Fibroblast of the aortic adventitia (primary cell): Measurements from ENCODE around the gene VIM. TPM values are rescaled to one million over a fixed set of nuclear protein-coding genes. Genes with fewer than 3 reads are reported as not detected.

Experiments
- DNase-seq: peaks from one replicate; pipeline ENCODE4 v3.0.0-alpha.2; 2010; ENCODE audit warnings: low read depth
- H3K4me3 ChIP-seq: 2 replicates; pipeline ENCODE4 v1.5.1; 2011; ENCODE audit warnings: low read depth, mild to moderate bottlenecking, control low read depth, low read length, moderate library complexity
- CTCF ChIP-seq: IDR thresholded peaks from 2 replicates; pipeline ENCODE4 v1.5.1; 2011; ENCODE audit warnings: mild to moderate bottlenecking, low read length, control low read depth, inconsistent platforms; ENCODE audit not compliant: insufficient read depth
- total RNA-seq: library from RNA; depleted of rRNA; stranded (reverse); fragments of >200 nt; gene quantifications from 2 replicates; pipeline ENCODE4 v1.2.3, GENCODE V29; 2012; ENCODE audit warnings: low replicate concordance

The VIM gene
- total RNA-seq, 1 donor: 12,680 TPM

GRCh38 chr10:17276756-17277424 is 48.8 kb downstream of the VIM start:
- no peak for TF ChIP-seq CTCF
- no peak overlapping the region for H3K4me3 ChIP-seq

DNA sequence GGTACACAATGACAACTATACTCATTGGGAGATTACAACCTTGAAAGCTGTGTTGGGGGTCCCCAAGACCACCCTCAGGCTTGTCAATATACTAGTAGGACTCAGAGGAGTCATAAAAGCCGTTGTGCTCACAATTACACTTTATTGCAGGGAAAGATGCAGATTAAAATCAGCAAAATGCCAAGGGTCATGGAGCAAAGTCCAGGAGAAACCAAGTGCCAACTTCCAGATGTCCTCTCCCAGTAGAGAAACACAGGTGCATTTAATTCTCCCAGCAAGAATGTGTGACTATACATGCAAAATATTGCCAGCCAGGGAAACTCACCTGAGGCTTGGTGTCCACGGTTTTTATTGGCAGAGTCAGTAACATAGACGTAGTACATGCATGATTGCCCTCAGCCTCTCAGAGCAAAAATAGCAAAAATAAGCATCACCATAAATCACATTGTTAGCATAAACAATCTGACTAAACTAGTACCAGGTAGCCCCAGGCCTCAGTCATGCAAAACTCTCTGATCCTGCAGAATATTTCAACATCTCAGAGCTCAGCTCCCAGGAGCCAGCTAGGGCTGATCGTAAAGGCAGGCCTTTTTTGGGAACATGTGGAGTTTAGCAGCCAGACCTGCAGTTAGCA is 50.7 kb downstream of the VIM start:
- TF ChIP-seq CTCF: no peak
- no peak overlapping the region for H3K4me3 ChIP-seq
- DNase-seq: no peak

More at GRCh38 chr10:17276756-17277424, 48.8 kb downstream of the VIM start:
- DNase-seq: no peak

- H3K4me3 ChIP-seq: no peak overlapping the region
- DNase-seq: no peak
Measured at GRCh38 chr10:17282311-17282710, 54.3 kb downstream of the VIM start.

DNA sequence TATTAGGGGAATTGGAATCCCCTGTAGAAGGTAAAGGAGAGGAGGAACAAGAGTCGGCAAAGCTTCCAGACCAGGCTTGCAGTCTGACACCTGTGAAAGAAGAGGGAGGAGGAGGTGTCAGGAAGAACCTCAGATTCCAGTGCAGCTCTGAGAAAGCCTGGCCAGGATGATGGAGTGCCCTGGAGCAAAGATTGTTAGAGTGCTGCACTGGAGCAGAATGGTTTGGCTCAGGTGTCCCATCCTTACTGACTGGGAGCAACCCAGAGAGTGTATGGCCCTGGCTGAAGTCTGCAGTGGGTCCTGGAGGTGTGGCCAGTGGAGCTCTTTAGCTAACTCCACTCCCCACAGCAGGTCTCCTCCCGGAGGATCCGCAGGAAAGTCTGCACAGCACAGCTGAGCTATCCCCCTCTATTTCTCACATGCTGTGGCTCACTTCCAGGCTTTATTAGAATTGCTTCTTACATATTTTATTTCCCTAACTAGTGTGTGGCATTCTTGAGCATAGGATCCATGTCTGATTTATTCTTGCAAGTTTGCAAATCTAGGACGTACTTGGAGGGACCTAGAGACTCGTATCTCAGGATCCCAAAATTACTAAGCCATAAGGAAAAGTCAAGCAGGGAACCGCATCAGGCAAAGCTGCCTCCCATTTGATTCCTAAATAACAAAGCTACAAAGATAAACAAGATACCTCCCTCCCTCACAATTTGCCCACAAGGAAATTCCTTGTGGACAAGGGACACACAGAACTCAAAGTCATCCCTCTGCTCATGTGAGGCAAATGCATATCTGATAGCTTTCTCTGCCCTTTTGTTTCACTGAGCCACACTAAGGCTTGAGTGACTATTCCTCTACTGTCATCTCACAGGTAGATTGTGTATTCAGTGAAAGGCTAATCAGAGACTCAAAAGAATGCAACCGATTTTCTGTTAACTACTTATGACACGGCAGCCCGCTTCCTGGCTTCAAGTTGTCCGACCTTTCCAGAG is 58.8 kb downstream of the VIM start:
- H3K4me3 ChIP-seq: no peak overlapping the region
- no peak for DNase-seq
- no peak for TF ChIP-seq CTCF

More at GRCh38 chr10:17282311-17282710, 54.3 kb downstream of the VIM start:
- TF ChIP-seq CTCF: no peak

Other genes starting within 250 kb of the VIM start
- 3.4 and 4.2 TPM in 2 replicates for gene CUBN, start 98.4 kb upstream of the VIM start, total RNA-seq
- gene TRDMT1, start 26.6 kb upstream of the VIM start, total RNA-seq: 11.9 and 19.1 TPM in 2 replicates
- gene ST8SIA6, start 226.4 kb downstream of the VIM start, total RNA-seq: 0.09 TPM in 1 of 2 replicates, not detected in the other